GM12878 (cell line): ENCODE measurements around the gene NR1D1. TPM values are rescaled to one million over a fixed set of nuclear protein-coding genes. Genes with fewer than 3 reads are reported as not detected.

Experiments used
- ATAC-seq: fragments of 200-7000 bp; cut with Tn5 transposase; 3 replicates; pipeline ENCODE4 v1.9.1; 2020; ENCODE audit warnings: mild to moderate bottlenecking, moderate library complexity
- BruUV-seq: library from RNA; stranded (reverse); fragments of 400-500 nt; replicated peaks from 2 replicates; lab custom pipeline; 2021; lab: Mats Ljungman, UMichigan
- CTCF ChIA-PET: fragments of 300-600 bp; sonication (Branson Sonifier 250); formaldehyde crosslinking; extraction: SDS; loops from one replicate; lab custom pipeline; 2021; ENCODE audit warnings: inconsistent platforms; lab: Yijun Ruan, JAX
- POLR2A ChIA-PET: fragments of 350-600 bp; formaldehyde crosslinking; extraction: SDS; loops from one replicate; lab custom pipeline; 2021; ENCODE audit warnings: inconsistent platforms; lab: Charles Lee
- RAD21 ChIA-PET: fragments of 300-600 bp; sonication (Branson Sonifier 250); formaldehyde crosslinking; loops from one replicate; lab custom pipeline; 2023; ENCODE audit warnings: antibody characterized with exemption; ENCODE audit not compliant: unreplicated experiment; lab: Charles Lee
- SMC1A ChIA-PET: fragments of 300-600 bp; sonication (Branson Sonifier 250); formaldehyde crosslinking; loops from one replicate; lab custom pipeline; 2023; ENCODE audit not compliant: unreplicated experiment, uncharacterized antibody; lab: Charles Lee
- DNase-seq: peaks from one replicate; pipeline ENCODE4 v3.0.0-alpha.2; 2011; ENCODE audit warnings: low read depth, low spot score
- FAIRE-seq: peaks from 3 replicates; lab custom pipeline; 2011; peaks lifted over from hg19 to GRCh38; lab: Jason Lieb, UNC
- H2AFZ ChIP-seq: 2 replicates; pipeline ENCODE4 v1.6.0; 2011; ENCODE audit warnings: low read depth, low read length, control low read depth; ENCODE audit not compliant: control insufficient read depth
- H3K27ac ChIP-seq: 2 replicates; pipeline ENCODE4 v1.5.1; 2011; ENCODE audit warnings: control low read depth; ENCODE audit not compliant: control insufficient read depth, insufficient read depth
- H3K27me3 ChIP-seq, 2 experiments: replicated peaks in 1 of 2; 2 replicates each; pipeline versions ENCODE4 v1.6.0 to v1.6.1; 2011; ENCODE audit warnings: low read length in 1 of 2; ENCODE audit not compliant: control insufficient read depth in 2 of 2, insufficient read depth in 2 of 2
- H3K36me3 ChIP-seq, 2 experiments: 2 replicates each; pipeline ENCODE4 v1.5.1; 2011; ENCODE audit warnings: low read length in 1 of 2; ENCODE audit not compliant: control insufficient read depth in 2 of 2, insufficient read depth in 2 of 2
- H3K4me1 ChIP-seq: 2 replicates; pipeline ENCODE4 v1.6.1; 2011; ENCODE audit warnings: mild to moderate bottlenecking, low read length, moderate library complexity, mixed read lengths; ENCODE audit not compliant: control insufficient read depth, insufficient read depth
- H3K4me2 ChIP-seq: 2 replicates; pipeline ENCODE4 v1.6.0; 2011; ENCODE audit warnings: control low read depth; ENCODE audit not compliant: control insufficient read depth, insufficient read depth
- H3K4me3 ChIP-seq: fragments of 200-600 bp; sonication (generic); 2 replicates; pipeline ENCODE4 v1.5.1; 2016
- H3K79me2 ChIP-seq: 2 replicates; pipeline ENCODE4 v1.6.0; 2011; ENCODE audit warnings: low read length; ENCODE audit not compliant: control insufficient read depth, insufficient read depth
- H3K9ac ChIP-seq: 2 replicates; pipeline ENCODE4 v1.8.0; 2011; ENCODE audit warnings: low read length, control low read depth, mixed read lengths; ENCODE audit not compliant: control insufficient read depth, insufficient read depth
- H3K9me3 ChIP-seq: replicated peaks from 3 replicates; pipeline ENCODE4 v1.5.1; 2011; ENCODE audit warnings: mild to moderate bottlenecking, low read length; ENCODE audit not compliant: control insufficient read depth, insufficient read depth
- H4K20me1 ChIP-seq: 2 replicates; pipeline ENCODE4 v1.6.0; 2011; ENCODE audit not compliant: control insufficient read depth, insufficient read depth
- BHLHE40 ChIP-seq, 2 experiments: fragments of 450-650 bp in 1 of 2; IDR thresholded peaks; 2 replicates each; pipeline ENCODE4 v1.6.1; 2011 to 2017; ENCODE audit warnings: low read depth in 2 of 2, borderline replicate concordance in 1 of 2, improper control_type of control experiment in 1 of 2, low read length in 1 of 2, mild to moderate bottlenecking in 1 of 2
- CBFB ChIP-seq: IDR thresholded peaks from 2 replicates; pipeline ENCODE4 v1.6.1; 2016; ENCODE audit warnings: antibody characterized with exemption, low read depth
- CBX3 ChIP-seq: fragments of 200-600 bp; sonication (generic); IDR thresholded peaks from 2 replicates; pipeline ENCODE4 v1.6.1; 2016; ENCODE audit warnings: low read depth, borderline replicate concordance
- CHD1 ChIP-seq: IDR thresholded peaks from 2 replicates; pipeline ENCODE4 v1.6.1; 2012; ENCODE audit warnings: low read depth, low read length, improper control_type of control experiment
- DPF2 ChIP-seq: fragments of 450-650 bp; IDR thresholded peaks from 2 replicates; pipeline ENCODE4 v1.6.1; 2017; ENCODE audit warnings: mild to moderate bottlenecking
- POLR2A ChIP-seq: IDR thresholded peaks from 2 replicates; pipeline ENCODE4 v1.6.1; 2011; ENCODE audit warnings: low read depth, mild to moderate bottlenecking, low read length
- SP1 ChIP-seq: IDR thresholded peaks from one replicate; pipeline ENCODE4 v1.6.1; 2011; ENCODE audit warnings: low read depth, low read length
- WGBS: methylation state at CpG from one replicate; pipeline ENCODE4 v1.1.6; 2016; ENCODE audit warnings: low lambda C conversion rate; ENCODE audit not compliant: insufficient replicate concordance, insufficient coverage; ENCODE audit errors: missing lambda C conversion rate; 5-methylcytosine and 5-hydroxymethylcytosine counted together
- in situ Hi-C: fragments of 300-500 bp; cut with MboI; formaldehyde crosslinking; loops from 9 replicates; pipeline ENCODE4 v1.14.3; 2018; ENCODE audit warnings: mixed read lengths
- intact Hi-C: fragments of 100-400 bp; cut with micrococcal nuclease; formaldehyde crosslinking; loops from one replicate; pipeline ENCODE4 v1.14.2; 2022; ENCODE audit not compliant: unreplicated experiment
- polyA plus RNA-seq, 11 experiments: library from polyadenylated mRNA; depleted of rRNA in 4 of 11; unstranded in 6 of 11; stranded (reverse) in 5 of 11; fragments of >200 nt; fragmentation: Nextera tagmentation in 4 of 11; fragmentation: Illumina TruSeq in 1 of 11; extraction: Ambion mirVana in 4 of 11; extraction: Trizol in 1 of 11; gene quantifications; 1 replicate in 1 of 11; 2 replicates in 10 of 11; pipeline versions ENCODE4 v1.2.1 to v1.2.3, GENCODE V29; 2011 to 2016; ENCODE audit warnings: inconsistent platforms in 2 of 11, missing spikeins in 2 of 11, low read depth in 1 of 11
- total RNA-seq, 4 experiments: library from RNA; depleted of rRNA in 3 of 4; stranded (reverse); fragments of >200 nt in 3 of 4; fragmentation: Illumina TruSeq in 1 of 4; extraction: Trizol in 1 of 4; gene quantifications; 2 replicates each; pipeline versions ENCODE4 v1.2.1 to v1.2.3, GENCODE V29; 2013 to 2021
- TF ChIP-seq, protein P1 (sequence below): IDR thresholded peaks from 2 replicates; pipeline ENCODE4 v1.6.1; 2011; ENCODE audit warnings: borderline replicate concordance, low read depth, mild to moderate bottlenecking, moderate library complexity, low read length; ENCODE audit not compliant: insufficient read depth, poor library complexity, severe bottlenecking
- TF ChIP-seq, protein P2 (sequence below), 3 experiments: IDR thresholded peaks in 2 of 3; conservative IDR thresholded peaks in 1 of 3; 2 replicates each; pipeline ENCODE4 v1.5.1; 2011; ENCODE audit warnings: low read depth in 3 of 3, low read length in 3 of 3, mild to moderate bottlenecking in 3 of 3, control low read depth in 2 of 3, moderate library complexity in 2 of 3, inconsistent platforms in 1 of 3, mixed read lengths in 1 of 3; ENCODE audit not compliant: control insufficient read depth in 2 of 3, insufficient read depth in 1 of 3; ENCODE audit errors: extremely low read depth in 1 of 3
- TF ChIP-seq, protein P3 (sequence below): fragments of 450-650 bp; formaldehyde crosslinking; IDR thresholded peaks from 2 replicates; pipeline ENCODE4 v1.5.0; 2022; ENCODE audit warnings: mild to moderate bottlenecking, missing genetic modification characterization

Gene NR1D1
- total and polyA plus RNA-seq, 10 of the 15 experiments (the other 5 are each of a cell fraction or from before 2014, with no cell fraction given): 0.10 to 3.4 (median 0.94) TPM

DNA sequence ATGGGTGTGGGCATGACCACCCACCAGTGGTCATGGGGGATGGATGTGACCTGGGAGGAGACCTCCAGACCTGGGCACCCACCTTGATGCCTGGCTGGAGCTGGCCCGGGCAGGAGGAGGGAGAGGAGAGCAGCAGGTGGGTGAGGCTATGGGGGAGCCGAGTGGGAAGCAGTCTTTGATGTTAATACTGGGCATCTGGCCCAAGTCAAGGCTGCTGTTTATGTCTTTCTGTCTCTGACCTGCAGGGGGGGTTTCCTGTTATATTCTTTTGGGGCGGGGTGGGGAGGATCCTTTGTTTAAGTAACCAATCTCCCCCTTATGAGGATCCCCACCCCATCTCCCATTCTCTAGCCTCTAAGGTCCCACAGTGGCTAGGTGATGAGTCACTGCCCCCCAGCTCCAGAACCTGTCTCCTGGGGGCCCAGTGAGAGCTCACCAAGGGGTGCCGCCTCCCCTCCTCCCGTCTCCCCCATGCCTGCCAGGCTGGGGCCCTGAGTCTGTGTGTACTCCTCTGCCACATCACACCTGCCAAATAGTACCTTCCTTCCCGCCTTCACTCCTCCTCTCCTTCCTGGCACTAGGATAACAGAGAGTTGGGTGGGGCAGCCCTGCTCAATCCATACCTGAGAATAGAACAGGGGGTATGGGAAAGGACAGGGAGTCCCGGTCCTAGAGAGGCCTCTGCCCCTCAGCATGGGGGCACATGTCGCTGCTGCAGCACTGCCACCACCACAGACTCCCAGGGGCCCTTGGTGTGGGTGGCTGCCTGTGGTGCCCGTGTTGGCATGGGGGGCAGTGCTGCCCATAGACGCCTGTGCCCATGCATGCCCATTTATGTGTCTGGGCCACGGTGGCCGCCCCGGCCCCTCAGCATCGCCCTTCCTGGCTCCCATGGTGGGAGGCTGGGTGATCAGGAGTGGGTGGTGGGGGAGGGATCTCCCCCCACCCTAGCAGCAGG is 30.4 kb downstream of the NR1D1 start:
- Histone ChIP-seq H3K9me3 (no peaks in the 10 kb centered on the region), H3K27me3 (peaks cover 0 to under 1% of the 10 kb centered on the region in 2 experiments; a peak in 2 of 4 replicates), H2AFZ (peak overlapping the region; percentile 96; the same call in 1 of the 2 replicates), H3K79me2 (no peaks in the 10 kb centered on the region), H3K9ac (no peak overlapping the region), H3K4me1 (peaks cover 26% of the 10 kb centered on the region), H3K4me3 (no peak overlapping the region), H3K27ac (no peak overlapping the region), H3K36me3 (no peaks in the 10 kb centered on the region), H4K20me1 (no peaks in the 10 kb centered on the region), H3K4me2 (peak overlapping the region; percentile 94)
- CTCF ChIA-PET: interaction anchor here (0.5 to 15.2 kb wide), 5 partner anchors 16 to 97 kb away, joined by 3 to 120 read pairs (median 7); partner anchors contain the start of gene MED24
- SMC1A ChIA-PET: interaction anchor here (0.5 to 2.3 kb wide), 8 partner anchors 12 to 293 kb away, joined by 3 to 17 read pairs (median 4); partner anchors contain the start of gene MED24
- intact Hi-C loops: loop anchor here (10.0 kb wide), 1 partner anchor 95 kb away; no protein-coding TSS in a partner anchor
- POLR2A ChIA-PET: interaction anchor here (0.6 to 1.3 kb wide), 3 partner anchors 16 to 182 kb away, joined by 5 to 10 read pairs (median 6); partner anchors contain the start of genes MED24 and NR1D1
- WGBS: 16% methylated on average over 14 of the region's 14 CpGs
- no TSS peak for BruUV-seq
- RAD21 ChIA-PET: interaction anchor here (1.1 to 1.7 kb wide), 3 partner anchors 15 to 43 kb away, joined by 3 to 5 read pairs (median 4); no protein-coding TSS in a partner anchor
- in situ Hi-C loops: no loop called here
- FAIRE-seq (no peak), DNase-seq (no peak), ATAC-seq (peak; percentile 71)
- TF ChIP-seq CBX3: no peak
- TF ChIP-seq BHLHE40 (IDR thresholded peaks at IDR 0.05; ENCODE audit: borderline replicate concordance in 1 of 2, low read depth in 2 of 2, low read length in 1 of 2): peak in 1 of 2 experiments; percentile 23; a peak in 1 of 4 replicates
- no peak for TF ChIP-seq SP1
- TF ChIP-seq DPF2: no peak
- TF ChIP-seq CHD1: no peak
- TF ChIP-seq POLR2A: no peak
- TF ChIP-seq, protein P1, sequence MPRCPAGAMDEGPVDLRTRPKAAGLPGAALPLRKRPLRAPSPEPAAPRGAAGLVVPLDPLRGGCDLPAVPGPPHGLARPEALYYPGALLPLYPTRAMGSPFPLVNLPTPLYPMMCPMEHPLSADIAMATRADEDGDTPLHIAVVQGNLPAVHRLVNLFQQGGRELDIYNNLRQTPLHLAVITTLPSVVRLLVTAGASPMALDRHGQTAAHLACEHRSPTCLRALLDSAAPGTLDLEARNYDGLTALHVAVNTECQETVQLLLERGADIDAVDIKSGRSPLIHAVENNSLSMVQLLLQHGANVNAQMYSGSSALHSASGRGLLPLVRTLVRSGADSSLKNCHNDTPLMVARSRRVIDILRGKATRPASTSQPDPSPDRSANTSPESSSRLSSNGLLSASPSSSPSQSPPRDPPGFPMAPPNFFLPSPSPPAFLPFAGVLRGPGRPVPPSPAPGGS: no peak
- TF ChIP-seq, protein P2, sequence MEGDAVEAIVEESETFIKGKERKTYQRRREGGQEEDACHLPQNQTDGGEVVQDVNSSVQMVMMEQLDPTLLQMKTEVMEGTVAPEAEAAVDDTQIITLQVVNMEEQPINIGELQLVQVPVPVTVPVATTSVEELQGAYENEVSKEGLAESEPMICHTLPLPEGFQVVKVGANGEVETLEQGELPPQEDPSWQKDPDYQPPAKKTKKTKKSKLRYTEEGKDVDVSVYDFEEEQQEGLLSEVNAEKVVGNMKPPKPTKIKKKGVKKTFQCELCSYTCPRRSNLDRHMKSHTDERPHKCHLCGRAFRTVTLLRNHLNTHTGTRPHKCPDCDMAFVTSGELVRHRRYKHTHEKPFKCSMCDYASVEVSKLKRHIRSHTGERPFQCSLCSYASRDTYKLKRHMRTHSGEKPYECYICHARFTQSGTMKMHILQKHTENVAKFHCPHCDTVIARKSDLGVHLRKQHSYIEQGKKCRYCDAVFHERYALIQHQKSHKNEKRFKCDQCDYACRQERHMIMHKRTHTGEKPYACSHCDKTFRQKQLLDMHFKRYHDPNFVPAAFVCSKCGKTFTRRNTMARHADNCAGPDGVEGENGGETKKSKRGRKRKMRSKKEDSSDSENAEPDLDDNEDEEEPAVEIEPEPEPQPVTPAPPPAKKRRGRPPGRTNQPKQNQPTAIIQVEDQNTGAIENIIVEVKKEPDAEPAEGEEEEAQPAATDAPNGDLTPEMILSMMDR (IDR thresholded peaks at IDR 0.05 in 2 of 3, conservative IDR thresholded peaks at IDR 0.05 in 1 of 3; ENCODE audit: control insufficient read depth in 2 of 3, extremely low read depth in 1 of 3, insufficient read depth in 1 of 3, low read depth in 3 of 3, low read length in 3 of 3): peak in 2 of 3 experiments; percentile 10 to 16; a peak in 1 of 6 replicates
- TF ChIP-seq, protein P3, sequence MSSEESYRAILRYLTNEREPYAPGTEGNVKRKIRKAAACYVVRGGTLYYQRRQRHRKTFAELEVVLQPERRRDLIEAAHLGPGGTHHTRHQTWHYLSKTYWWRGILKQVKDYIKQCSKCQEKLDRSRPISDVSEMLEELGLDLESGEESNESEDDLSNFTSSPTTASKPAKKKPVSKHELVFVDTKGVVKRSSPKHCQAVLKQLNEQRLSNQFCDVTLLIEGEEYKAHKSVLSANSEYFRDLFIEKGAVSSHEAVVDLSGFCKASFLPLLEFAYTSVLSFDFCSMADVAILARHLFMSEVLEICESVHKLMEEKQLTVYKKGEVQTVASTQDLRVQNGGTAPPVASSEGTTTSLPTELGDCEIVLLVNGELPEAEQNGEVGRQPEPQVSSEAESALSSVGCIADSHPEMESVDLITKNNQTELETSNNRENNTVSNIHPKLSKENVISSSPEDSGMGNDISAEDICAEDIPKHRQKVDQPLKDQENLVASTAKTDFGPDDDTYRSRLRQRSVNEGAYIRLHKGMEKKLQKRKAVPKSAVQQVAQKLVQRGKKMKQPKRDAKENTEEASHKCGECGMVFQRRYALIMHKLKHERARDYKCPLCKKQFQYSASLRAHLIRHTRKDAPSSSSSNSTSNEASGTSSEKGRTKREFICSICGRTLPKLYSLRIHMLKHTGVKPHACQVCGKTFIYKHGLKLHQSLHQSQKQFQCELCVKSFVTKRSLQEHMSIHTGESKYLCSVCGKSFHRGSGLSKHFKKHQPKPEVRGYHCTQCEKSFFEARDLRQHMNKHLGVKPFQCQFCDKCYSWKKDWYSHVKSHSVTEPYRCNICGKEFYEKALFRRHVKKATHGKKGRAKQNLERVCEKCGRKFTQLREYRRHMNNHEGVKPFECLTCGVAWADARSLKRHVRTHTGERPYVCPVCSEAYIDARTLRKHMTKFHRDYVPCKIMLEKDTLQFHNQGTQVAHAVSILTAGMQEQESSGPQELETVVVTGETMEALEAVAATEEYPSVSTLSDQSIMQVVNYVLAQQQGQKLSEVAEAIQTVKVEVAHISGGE (CRISPR knock-in tag): no peak
- TF ChIP-seq CBFB: no peak
